ENCODE results near the gene RBM33.
A peak's percentile ranks its signal among the peaks of the same experiment; 100 is the strongest.

RBM33 gene

GRCh38 chr7:155625557-155625956 lies 18.9 kb upstream of the RBM33 start:
- no peak for DNase-seq

- no peak for DNase-seq
Observed at GRCh38 chr7:155629171-155629570, 15.3 kb upstream of the RBM33 start.

GRCh38 chr7:155631155-155631554 lies 13.3 kb upstream of the RBM33 start:
- no peak for DNase-seq

GRCh38 chr7:155635817-155636216 lies 8.6 kb upstream of the RBM33 start:
- DNase-seq, result no peak

- DNase-seq, result no peak
Observed at GRCh38 chr7:155637155-155637554, 7.3 kb upstream of the RBM33 start.

- DNase-seq, result no peak
Observed at GRCh38 chr7:155638366-155638765, 6.1 kb upstream of the RBM33 start.

- DNase-seq, result no peak
Observed at GRCh38 chr7:155639958-155640520, 4.4 kb upstream of the RBM33 start.

GRCh38 chr7:155640629-155641028 lies 3.8 kb upstream of the RBM33 start:
- no peak for DNase-seq

GRCh38 chr7:155643804-155644177 lies 670 bp upstream of the RBM33 start:
- DNase-seq, result peak; percentile 36

GRCh38 chr7:155644971-155645509 lies 579 bp downstream of the RBM33 start:
- peak; percentile 53 for DNase-seq

GRCh38 chr7:155645662-155646061 lies 1.2 kb downstream of the RBM33 start:
- DNase-seq, result no peak

GRCh38 chr7:155646669-155647068 lies 2.2 kb downstream of the RBM33 start:
- no peak for DNase-seq

- DNase-seq, result no peak
Observed at GRCh38 chr7:155647302-155647701, 2.8 kb downstream of the RBM33 start.

- DNase-seq, result no peak
Observed at GRCh38 chr7:155647734-155648133, 3.3 kb downstream of the RBM33 start.

GRCh38 chr7:155648752-155649339 lies 4.4 kb downstream of the RBM33 start:
- no peak for DNase-seq

- no peak for DNase-seq
Observed at GRCh38 chr7:155649588-155649987, 5.1 kb downstream of the RBM33 start.

GRCh38 chr7:155652156-155653114 lies 8.0 kb downstream of the RBM33 start:
- DNase-seq, result no peak

- no peak for DNase-seq
Observed at GRCh38 chr7:155653803-155654202, 9.3 kb downstream of the RBM33 start.

- no peak for DNase-seq
Observed at GRCh38 chr7:155656891-155657290, 12.4 kb downstream of the RBM33 start.

GRCh38 chr7:155660059-155660757 lies 15.7 kb downstream of the RBM33 start:
- peak; percentile 20 for DNase-seq

GRCh38 chr7:155660758-155661093 lies 16.3 kb downstream of the RBM33 start:
- no peak for DNase-seq

GRCh38 chr7:155662343-155663043 lies 18.0 kb downstream of the RBM33 start:
- no peak for DNase-seq

GRCh38 chr7:155663937-155664336 lies 19.5 kb downstream of the RBM33 start:
- no peak for DNase-seq
